ENCODE data around the gene LY6G6D.

Gene LY6G6D

GRCh38 chr6:31715022-31715958, at the start of gene LY6G6D:
TSS of gene LY6G6D (plus strand) at chr6:31715348. CDS start at chr6:31715356, 8 bp downstream.
- no peak for DNase-seq (ENCODE audit: low read depth)

GRCh38 chr6:31665501-31666336, 49.4 kb upstream of the LY6G6D start, which contains the start of gene CSNK2B:
TSS of gene CSNK2B (plus strand) at chr6:31666080. CDS start at chr6:31666832, 752 bp downstream.
- DNase-seq (ENCODE audit: low read depth): peak; percentile 97

- no peak for DNase-seq (ENCODE audit: low read depth)
Measured at GRCh38 chr6:31666337-31666965, 48.7 kb upstream of the LY6G6D start.

- no peak for DNase-seq (ENCODE audit: low read depth)
Measured at GRCh38 chr6:31669676-31670075, 45.5 kb upstream of the LY6G6D start, which contains the start of gene LY6G5B. TSS of gene LY6G5B (plus strand) at chr6:31669976. CDS start at chr6:31670951, 975 bp downstream.

GRCh38 chr6:31676322-31676903, 38.7 kb upstream of the LY6G6D start:
- DNase-seq (ENCODE audit: low read depth): no peak

GRCh38 chr6:31676904-31677303, 38.2 kb upstream of the LY6G6D start:
- no peak for DNase-seq (ENCODE audit: low read depth)

DNA sequence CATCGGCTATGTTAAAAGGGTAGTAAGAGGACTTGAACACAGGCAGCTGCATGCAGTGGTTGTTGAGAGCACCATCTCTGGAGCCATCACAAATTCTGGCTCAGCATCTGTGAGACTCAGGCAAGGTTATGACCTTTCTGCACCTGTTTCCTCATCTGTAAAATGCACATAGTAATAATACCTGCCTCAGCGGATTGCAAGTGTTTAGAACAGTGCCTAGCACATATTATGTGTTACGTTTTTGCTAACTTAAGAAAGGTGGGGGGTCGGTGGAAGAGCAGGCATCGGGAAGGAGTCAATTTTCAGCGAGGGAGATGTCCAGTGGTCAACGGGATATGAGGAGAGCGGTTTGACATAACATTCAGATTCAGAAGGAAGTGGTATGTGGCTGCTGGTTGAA, 37.2 kb upstream of the LY6G6D start:
- no peak for DNase-seq (ENCODE audit: low read depth)

DNA sequence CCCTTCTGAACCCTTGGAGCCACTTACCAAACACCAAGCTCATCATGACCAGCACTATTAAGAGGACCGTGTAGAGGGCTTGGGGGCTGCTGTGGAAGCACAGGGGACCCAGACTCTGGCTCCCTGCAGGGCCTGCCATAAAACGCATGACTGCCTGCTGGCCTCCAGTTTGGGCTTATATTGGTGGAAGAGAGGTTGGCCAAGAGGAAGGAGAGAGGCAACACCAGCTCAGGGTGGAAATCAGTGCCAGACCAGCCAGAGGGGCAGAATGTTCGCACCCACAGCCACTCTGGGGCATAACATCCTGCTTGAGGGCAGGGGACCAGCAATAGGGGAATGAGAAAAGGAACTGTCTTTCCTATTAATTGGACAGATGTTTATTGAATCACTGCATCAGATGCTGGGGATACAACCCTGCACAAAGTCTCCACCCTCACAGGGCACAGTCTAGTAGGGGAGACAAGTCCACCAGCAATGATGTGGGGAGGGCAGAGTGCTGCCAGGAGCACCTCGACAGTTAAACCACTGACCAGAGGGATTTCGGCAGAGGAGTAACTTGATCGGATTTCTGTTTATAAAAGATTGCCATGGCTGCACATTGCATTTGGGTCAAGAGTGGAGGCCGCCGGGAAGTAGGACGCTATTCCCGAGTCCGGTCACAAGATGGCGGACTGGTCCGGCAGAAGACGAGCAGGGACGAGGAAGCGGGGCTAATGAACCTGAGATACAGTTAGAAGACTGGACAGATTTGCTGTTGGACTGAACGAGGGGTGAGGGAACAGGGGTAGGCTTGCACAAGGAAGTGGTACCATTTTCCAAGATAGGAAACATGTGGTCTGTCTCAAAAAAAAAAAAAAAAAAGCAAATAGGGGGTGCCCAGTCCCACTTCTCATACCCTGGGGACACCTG, 34.7 kb upstream of the LY6G6D start, which contains the start of gene LY6G5C:
Gene LY6G5C, minus strand, starts transcription at position 842 of the 909 bp plus-strand sequence. Its CDS starts 694 bp downstream, at position 148.
- DNase-seq (ENCODE audit: low read depth): peak; percentile 38

DNA sequence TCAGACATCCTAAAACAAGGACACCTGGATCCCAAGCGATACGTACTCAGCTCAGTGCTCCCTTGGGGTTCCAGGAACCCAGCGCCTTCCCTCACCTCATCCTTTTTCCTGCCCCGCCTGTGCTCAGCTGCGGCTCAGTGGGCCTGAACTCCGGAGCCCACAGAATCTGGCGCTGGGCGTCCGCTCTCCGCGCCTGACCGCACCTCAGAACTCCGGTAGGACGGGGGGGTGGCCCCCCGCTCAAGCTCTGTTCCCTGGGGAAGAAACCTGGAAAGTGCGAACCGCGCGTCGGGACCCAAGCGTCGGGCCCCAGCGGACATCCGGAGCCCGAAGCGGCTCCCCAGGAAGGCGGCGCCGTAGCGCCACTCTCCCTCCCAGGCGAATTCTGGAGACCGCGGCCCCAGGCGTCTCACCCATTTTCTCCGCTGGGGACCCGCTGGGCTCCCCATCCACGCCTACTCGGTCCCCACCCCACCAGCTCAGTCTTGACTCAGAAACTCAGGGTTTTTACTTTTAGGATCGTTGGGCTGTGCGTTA, 33.9 kb upstream of the LY6G6D start:
- DNase-seq (ENCODE audit: low read depth): peak; percentile 31

DNA sequence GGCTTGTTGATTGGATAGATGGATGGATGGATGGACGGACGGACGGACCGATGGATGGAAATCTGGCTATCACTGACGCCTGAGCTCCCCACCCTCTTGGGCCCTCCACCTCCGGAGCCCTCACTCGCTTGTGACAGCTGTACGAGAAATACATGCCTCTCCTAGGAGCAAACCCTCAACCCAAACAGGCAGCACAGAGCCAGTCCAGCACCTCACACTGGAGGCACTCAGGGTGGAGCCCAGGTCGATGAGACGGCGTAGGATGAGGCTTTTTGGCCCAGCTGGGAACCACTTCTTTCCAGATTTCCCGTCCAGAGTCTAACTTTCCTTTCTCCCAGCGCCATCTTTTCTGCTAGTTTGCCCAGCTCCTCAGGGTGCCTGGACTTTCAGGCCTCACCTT, 31.6 kb upstream of the LY6G6D start:
- no peak for DNase-seq (ENCODE audit: low read depth)

GRCh38 chr6:31686483-31686882, 28.7 kb upstream of the LY6G6D start:
- DNase-seq (ENCODE audit: low read depth): no peak

GRCh38 chr6:31687321-31687720, 27.8 kb upstream of the LY6G6D start:
- no peak for DNase-seq (ENCODE audit: low read depth)

DNA sequence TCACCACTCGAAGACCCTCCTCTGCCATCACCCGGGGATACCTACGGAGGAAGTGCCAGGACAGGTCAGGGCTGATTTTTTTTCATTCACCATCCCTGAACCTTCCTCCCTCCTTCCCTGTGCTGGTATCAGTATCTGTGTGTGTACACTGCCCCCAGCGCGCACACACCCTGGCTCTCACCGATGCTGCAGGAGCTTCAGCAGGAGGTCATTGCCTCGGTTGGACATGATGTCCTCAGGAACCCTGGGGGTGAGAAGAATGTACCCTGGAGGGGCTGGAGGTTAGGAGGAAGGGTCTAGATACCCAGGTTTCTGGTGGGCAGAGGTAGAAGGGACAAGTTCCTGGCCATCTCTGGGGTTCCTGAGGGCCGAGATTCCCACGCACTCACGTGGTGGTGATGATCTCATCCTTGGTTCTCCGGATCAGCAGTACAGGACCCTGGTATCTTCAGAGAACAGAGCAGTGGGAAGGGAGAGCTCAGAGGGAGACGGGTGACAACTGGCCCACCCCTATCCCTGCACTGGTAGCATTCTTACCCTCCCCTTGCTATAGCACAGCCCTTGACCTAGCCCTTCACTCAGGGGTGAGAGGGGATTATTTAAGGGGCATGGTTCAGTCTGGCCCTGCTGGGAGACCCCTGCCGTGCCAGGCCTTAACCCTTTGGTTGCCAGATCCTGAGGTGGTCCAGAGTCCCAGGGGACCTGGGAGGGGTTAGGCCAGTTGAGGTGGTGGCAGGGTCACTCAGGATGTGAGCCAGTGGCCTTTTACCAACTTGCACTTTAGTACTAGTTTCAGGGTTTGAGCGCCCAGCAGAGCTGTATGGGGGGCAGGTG, 27.1 kb upstream of the LY6G6D start:
- DNase-seq (ENCODE audit: low read depth): no peak

DNA sequence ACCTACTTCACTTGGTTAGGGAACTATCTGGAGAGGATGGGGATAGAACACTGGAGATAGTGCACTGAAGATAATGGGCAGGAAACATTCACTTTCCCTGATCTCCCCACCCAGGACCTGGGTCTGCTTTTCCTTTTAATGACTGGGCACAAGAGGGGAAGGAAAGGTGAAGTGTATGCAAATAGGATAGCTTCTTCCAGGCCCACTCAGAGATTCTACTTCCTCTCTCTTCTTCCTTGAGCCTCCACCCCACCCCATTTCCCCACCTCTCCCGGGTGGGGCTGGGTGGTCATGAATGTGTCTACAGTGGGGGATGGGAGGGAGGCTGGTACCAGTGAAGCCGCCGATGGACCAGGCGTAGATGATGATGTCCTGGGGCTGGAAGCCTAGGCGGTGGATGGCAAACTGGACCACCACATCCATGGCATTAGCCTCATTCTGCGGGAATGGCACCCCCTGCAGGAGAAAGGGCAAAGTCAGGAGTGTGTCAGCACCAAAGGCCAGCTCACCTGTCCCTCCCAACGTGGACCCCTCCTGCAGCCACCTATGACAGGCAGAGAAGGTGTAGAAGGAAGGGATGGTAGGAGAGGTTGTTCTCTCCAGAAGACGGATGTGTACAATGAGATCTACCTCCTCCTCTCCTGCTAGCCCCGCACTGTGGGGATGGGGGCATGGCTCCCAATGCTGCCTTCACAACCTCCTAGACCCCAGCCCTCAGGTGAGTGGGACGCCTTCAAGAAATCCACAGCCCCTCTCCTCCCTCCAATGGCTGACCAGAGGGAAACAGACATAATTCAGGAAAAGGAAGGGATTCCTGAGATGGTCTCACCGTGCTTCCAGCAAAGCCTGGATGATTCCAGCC, 25.7 kb upstream of the LY6G6D start:
- no peak for DNase-seq (ENCODE audit: low read depth)

DNA sequence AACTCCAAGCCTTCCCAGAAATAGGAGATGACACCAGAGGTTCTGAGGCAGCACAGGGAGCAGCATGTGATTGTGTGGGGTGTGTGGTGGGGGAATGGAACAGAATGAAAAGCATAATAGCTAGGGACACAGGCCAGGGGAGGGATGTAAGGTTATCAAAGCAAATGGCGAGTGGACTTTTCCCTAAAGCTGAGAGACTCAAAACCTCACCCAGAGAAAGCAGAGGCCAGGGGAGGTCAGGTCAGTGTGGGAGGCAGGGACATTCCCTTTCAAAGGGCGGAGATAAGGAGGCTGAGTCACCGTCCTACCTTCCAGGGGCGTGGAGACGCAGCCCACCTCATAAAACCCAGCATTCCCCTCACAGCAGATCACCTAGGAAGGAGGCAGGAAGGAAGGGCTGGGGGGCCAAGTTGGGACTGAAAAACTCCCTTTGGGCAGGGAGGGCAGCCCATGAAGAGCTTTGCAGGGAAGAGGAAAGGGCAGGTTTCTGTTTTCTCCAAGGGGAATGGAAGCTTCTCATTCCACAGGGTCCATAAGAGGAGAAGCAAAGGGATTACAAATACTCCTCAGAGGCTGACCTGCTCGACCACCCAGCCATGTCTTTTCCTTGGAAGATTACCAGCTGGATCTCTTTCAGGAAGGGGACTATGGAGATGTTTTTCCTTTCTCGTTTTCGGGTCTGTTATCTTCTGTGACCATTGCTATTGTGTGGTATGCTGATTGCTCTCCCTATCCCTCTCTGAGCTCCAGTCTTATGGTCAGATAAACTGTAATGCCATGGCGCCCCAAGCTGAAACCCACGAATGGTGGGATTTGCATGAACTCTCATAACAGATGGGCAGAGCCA, 24.7 kb upstream of the LY6G6D start:
- no peak for DNase-seq (ENCODE audit: low read depth)

- no peak for DNase-seq (ENCODE audit: low read depth)
Measured at GRCh38 chr6:31691078-31691463, 24.1 kb upstream of the LY6G6D start.

DNA sequence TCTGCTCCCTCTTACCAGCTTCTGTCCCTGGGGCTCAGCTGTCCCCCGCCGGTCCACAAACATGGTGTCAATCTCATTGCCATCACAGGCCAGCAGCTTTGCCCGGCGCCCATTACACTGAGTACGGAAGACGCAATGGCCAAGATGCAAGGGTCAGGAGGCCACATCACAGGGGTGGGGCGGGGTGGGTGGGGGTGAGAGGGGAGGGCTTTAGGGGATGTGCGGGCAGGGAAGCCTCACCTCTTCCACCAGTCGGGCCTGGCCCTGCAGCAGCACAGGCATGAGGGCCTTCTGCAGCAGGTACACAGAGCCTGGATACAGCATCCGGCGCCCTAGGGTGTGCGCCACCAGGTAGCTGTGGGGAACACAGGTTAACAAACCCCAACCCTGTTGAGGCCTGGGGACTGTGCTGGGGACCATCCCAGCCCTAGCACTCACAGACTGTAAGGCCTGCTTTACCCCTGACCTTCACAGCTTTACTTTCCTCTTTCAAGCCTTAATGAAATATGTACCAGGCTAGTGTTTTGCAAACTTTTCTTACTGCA, 23.5 kb upstream of the LY6G6D start:
- DNase-seq (ENCODE audit: low read depth): no peak
